OCI-LY3 (cell line): ENCODE results near the gene ZBED5.

Source experiments
- CTCF ChIP-seq: fragments of 200-600, 300-600 bp; sonication (generic); IDR thresholded peaks from 2 replicates; pipeline ENCODE4 v1.5.1; 2014; ENCODE audit warnings: antibody characterized with exemption, low read length, low read depth
- EZH2phosphoT487 ChIP-seq: fragments of 200-600 bp; shearing (Covaris generic); IDR thresholded peaks from 2 replicates; pipeline ENCODE4 v1.6.1; 2018; ENCODE audit warnings: antibody characterized with exemption, mixed run types, low read depth

- no peak for TF ChIP-seq CTCF
- no peak for TF ChIP-seq EZH2phosphoT487
These were observed 11.2 kb downstream of the ZBED5 start for GRCh38 chr11:10846660-10847059.
